Activated naive CD4-positive, alpha-beta T cell treated with anti-CD3 and anti-CD28 coated beads for 36 hours (primary cell): ENCODE results near the gene TRMT1. TPM values are rescaled to one million over a fixed set of nuclear protein-coding genes. Genes with fewer than 3 reads are reported as not detected.

Experiments
- CTCF ChIA-PET: fragments of 350-600 bp; sonication (Branson Sonifier 250); formaldehyde crosslinking; loops from one replicate; lab custom pipeline; 2021; ENCODE audit warnings: antibody characterized with exemption; lab: Charles Lee
- DNase-seq: peaks from one replicate; pipeline ENCODE4 v3.0.0-alpha.2; 2020
- H3K27ac Mint-ChIP-seq: one replicate; pipeline ENCODE4 v1.8.0; 2021; ENCODE audit warnings: mild to moderate bottlenecking, mixed read lengths
- H3K27me3 Mint-ChIP-seq: one replicate; pipeline ENCODE4 v1.8.0; 2021; ENCODE audit warnings: low read depth, mixed read lengths
- H3K36me3 Mint-ChIP-seq: one replicate; pipeline ENCODE4 v1.8.0; 2021; ENCODE audit warnings: low read depth, mixed read lengths
- H3K4me1 Mint-ChIP-seq: one replicate; pipeline ENCODE4 v1.8.0; 2021; ENCODE audit warnings: low read depth, mixed read lengths
- H3K4me3 Mint-ChIP-seq: one replicate; pipeline ENCODE4 v1.8.0; 2021; ENCODE audit warnings: mild to moderate bottlenecking, moderate library complexity, mixed read lengths
- H3K9me3 Mint-ChIP-seq: one replicate; pipeline ENCODE4 v1.8.0; 2021; ENCODE audit warnings: mixed read lengths
- intact Hi-C: fragments of 100-400 bp; cut with micrococcal nuclease; formaldehyde crosslinking; loops from one replicate; pipeline ENCODE4 v1.15.1; 2023
- total RNA-seq, 2 experiments: library from RNA; stranded (reverse); gene quantifications; one replicate each; pipeline ENCODE4 v1.2.3, GENCODE V29; 2021

The TRMT1 gene
- total RNA-seq, 2 experiments from 2014 or later = 55.8 to 59.6 TPM

GRCh38 chr19:13091400-13092157 lies 25.0 kb downstream of the TRMT1 start:
- Mint-ChIP-seq H3K27me3 (peaks cover 14% of the 10 kb centered on the region), H3K4me1 (peaks cover 9% of the 10 kb centered on the region), H3K9me3 (no peaks in the 10 kb centered on the region), H3K36me3 (peaks cover 1% of the 10 kb centered on the region), H3K27ac (no peak overlapping the region), H3K4me3 (no peak overlapping the region)
- DNase-seq = no peak
- CTCF ChIA-PET = interaction anchor here (0.7 to 6.7 kb wide), 5 partner anchors 30 to 115 kb away, joined by 3 to 50 read pairs (median 6); no protein-coding TSS in a partner anchor
- intact Hi-C loops = no loop called here

DNA sequence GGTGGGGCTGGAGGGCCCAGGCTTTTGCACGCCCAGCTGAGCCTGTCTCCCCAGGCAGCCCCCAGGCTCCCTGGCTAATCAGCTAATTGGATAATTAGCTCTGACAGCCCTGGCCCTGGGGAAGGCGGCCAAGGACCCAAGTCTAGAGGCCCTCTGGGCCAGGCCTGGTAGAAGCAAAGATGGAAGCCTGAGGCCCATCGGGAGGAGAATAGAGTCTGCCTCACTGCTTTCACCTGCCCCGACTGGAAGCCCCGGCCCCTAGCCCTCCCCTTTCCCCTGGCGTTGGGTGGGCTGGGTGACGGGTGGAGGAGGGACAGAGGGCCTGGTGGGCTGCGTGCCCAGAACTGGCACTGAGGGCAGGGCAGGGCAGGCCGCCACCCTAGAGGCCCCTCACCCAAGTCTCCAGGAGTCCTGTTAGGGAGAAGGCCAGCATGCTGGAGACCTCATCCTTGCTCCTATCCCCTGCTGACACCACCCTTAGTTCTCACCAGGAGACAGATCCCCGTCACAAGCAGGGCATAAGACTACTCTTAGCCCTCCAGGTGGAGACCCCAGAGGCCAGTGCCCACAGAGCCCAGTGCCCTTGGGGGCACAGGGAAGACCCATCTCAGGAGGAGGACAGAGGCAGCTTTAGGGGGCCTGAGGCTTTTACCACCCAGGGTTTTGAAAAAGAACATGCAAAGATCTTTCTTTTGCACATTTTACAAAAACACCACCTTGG lies 25.9 kb downstream of the TRMT1 start:
- H3K36me3 Mint-ChIP-seq = peaks cover 1% of the 10 kb centered on the region
- no peak overlapping the region for H3K4me3 Mint-ChIP-seq
- no peaks in the 10 kb centered on the region for H3K9me3 Mint-ChIP-seq
- CTCF ChIA-PET = interaction anchor here (1.1 to 6.7 kb wide), 3 partner anchors 29 to 114 kb away, joined by 6 to 50 read pairs (median 7); no protein-coding TSS in a partner anchor
- H3K4me1 Mint-ChIP-seq = peaks cover 3% of the 10 kb centered on the region
- intact Hi-C loops = no loop called here
- DNase-seq = no peak
- H3K27ac Mint-ChIP-seq = no peak overlapping the region
- H3K27me3 Mint-ChIP-seq = peaks cover 8% of the 10 kb centered on the region

DNA sequence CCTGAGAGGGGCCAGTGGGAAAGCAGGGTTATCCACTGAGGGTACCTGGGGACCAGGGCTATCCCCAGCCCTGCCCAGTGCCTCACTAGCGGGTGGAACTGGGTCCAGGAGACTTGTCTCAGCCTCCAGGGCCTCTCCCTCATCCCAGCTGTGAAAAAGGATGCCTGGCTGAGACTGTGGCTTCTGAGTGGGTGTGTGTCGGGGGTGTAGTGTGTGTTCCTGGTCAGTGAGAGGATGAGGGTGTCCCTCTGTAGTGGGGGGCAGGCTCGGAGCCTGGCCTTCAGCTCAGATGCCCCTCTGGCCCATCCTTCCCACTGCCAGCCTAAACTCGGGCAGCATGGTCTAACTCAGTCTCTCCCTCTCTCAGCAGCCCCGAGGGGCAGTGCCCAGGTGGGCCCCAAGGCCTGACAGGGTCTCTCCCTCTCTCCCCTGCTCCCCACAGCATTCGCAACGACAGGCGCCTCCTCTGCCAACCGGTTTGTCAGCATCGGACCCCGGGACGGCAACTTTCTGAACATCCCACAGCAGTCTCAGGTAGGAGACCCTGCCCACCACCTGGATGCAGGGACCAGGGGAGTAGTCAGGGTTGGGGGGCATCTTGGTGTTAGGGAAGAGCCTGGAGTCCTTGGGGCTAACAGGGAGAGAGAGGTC lies 26.6 kb downstream of the TRMT1 start:
- Mint-ChIP-seq H3K4me1 (peaks cover 3% of the 10 kb centered on the region), H3K27me3 (peaks cover 6% of the 10 kb centered on the region), H3K9me3 (no peaks in the 10 kb centered on the region), H3K36me3 (peaks cover 1% of the 10 kb centered on the region), H3K4me3 (no peak overlapping the region), H3K27ac (no peak overlapping the region)
- CTCF ChIA-PET = interaction anchor here (2.5 to 6.7 kb wide), 2 partner anchors 29 to 114 kb away, joined by 7 to 50 read pairs; no protein-coding TSS in a partner anchor
- intact Hi-C loops = no loop called here
- DNase-seq = no peak

- Mint-ChIP-seq H3K36me3 (peaks cover 1% of the 10 kb centered on the region), H3K4me1 (peaks cover 2% of the 10 kb centered on the region), H3K9me3 (no peaks in the 10 kb centered on the region), H3K27ac (no peak overlapping the region), H3K27me3 (peaks cover under 1% of the 10 kb centered on the region), H3K4me3 (no peak overlapping the region)
- CTCF ChIA-PET = interaction anchor here (2.5 kb wide), 1 partner anchor 113 kb away, joined by 7 read pairs; no protein-coding TSS in a partner anchor
- DNase-seq = peak; percentile 26
- intact Hi-C loops = no loop called here
Observed at GRCh38 chr19:13089139-13089856, 27.2 kb downstream of the TRMT1 start.

DNA sequence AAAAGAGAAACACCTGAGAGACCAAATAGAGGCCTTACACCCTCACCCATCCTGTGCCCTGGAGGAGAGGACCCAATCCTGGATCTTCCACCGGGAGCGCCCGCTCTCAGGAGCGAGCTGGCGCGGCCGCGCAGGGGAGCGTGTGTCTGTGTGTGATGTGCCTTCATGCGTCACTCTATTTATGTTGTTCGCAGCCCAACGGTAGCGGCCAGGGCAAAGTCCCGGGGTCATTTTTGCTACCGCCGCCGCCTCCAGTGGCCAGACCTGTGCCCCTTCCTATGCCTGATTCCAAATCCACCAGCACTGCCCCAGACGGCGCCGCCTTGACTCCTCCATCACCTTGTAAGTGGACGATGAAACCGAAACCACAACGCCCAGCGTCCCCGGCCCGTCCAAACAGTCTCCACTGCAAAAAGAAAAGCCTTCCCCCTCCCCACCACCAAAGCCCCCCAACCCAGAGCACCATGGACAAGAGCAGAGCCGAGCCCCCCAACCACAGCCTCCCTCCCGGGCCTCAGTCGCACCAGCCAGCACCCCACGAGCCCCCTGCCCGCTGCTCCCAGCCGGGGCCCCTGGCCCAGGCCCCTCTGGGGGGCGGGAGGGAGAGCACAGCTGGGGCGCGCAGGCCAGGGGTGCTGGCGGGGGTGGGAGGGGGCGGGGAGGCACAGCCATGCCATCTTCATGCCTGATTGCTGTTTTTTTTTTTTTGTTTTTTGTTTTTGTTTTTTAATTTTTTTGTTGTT lies 28.6 kb downstream of the TRMT1 start:
- H3K27ac Mint-ChIP-seq = no peak overlapping the region
- H3K9me3 Mint-ChIP-seq = no peaks in the 10 kb centered on the region
- H3K4me3 Mint-ChIP-seq = no peak overlapping the region
- H3K36me3 Mint-ChIP-seq = peaks cover 1% of the 10 kb centered on the region
- DNase-seq = no peak
- no peaks in the 10 kb centered on the region for H3K4me1 Mint-ChIP-seq
- no peaks in the 10 kb centered on the region for H3K27me3 Mint-ChIP-seq
- intact Hi-C loops = no loop called here
- CTCF ChIA-PET = interaction anchor here (2.1 kb wide), 1 partner anchor 111 kb away, joined by 7 read pairs; no protein-coding TSS in a partner anchor

- H3K9me3 Mint-ChIP-seq = no peaks in the 10 kb centered on the region
- no peak for DNase-seq
- CTCF ChIA-PET = interaction anchor here (2.1 kb wide), 1 partner anchor 110 kb away, joined by 7 read pairs; no protein-coding TSS in a partner anchor
- no peak overlapping the region for H3K4me3 Mint-ChIP-seq
- H3K36me3 Mint-ChIP-seq = peaks cover 1% of the 10 kb centered on the region
- no peaks in the 10 kb centered on the region for H3K27me3 Mint-ChIP-seq
- no peak overlapping the region for H3K27ac Mint-ChIP-seq
- intact Hi-C loops = no loop called here
- no peaks in the 10 kb centered on the region for H3K4me1 Mint-ChIP-seq
Observed at GRCh38 chr19:13087295-13087694, 29.2 kb downstream of the TRMT1 start.

GRCh38 chr19:13086341-13086740 lies 30.2 kb downstream of the TRMT1 start:
- intact Hi-C loops = no loop called here

DNA sequence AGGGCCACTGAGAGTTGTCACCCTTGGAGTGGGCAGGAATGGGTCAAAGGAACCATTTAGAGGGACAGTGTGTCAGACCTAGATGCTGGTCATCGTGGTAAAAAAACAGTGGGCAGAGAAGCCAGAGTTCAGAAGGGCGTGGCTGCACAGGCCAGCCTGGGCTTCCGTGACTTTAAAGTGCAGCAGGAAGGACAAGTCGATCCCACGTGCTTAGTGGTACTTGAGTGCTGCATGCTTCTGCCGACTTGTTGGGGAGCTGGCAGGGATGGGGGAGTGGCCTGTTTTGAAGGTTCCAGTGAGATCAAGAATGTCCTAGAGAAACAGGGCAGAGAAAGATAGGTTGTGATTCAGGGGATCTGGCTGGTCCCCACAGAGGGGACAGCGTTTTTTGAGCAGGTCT lies 30.9 kb downstream of the TRMT1 start:
- no peak for DNase-seq
- Mint-ChIP-seq H3K27me3 (no peaks in the 10 kb centered on the region), H3K4me3 (no peak overlapping the region), H3K27ac (no peak overlapping the region), H3K36me3 (peaks cover 1% of the 10 kb centered on the region), H3K9me3 (no peaks in the 10 kb centered on the region), H3K4me1 (no peaks in the 10 kb centered on the region)
- CTCF ChIA-PET = interaction anchor here (1.0 to 2.6 kb wide), 2 partner anchors 24 to 120 kb away, joined by 3 to 7 read pairs; no protein-coding TSS in a partner anchor
- intact Hi-C loops = no loop called here

More at GRCh38 chr19:13086341-13086740, 30.2 kb downstream of the TRMT1 start:
- Mint-ChIP-seq H3K36me3 (peaks cover 1% of the 10 kb centered on the region), H3K27me3 (no peaks in the 10 kb centered on the region), H3K27ac (no peak overlapping the region), H3K4me1 (no peaks in the 10 kb centered on the region), H3K4me3 (no peak overlapping the region), H3K9me3 (no peaks in the 10 kb centered on the region)
- DNase-seq = no peak
- CTCF ChIA-PET = interaction anchor here (1.0 to 2.6 kb wide), 3 partner anchors 25 to 121 kb away, joined by 3 to 7 read pairs (median 7); no protein-coding TSS in a partner anchor

DNA sequence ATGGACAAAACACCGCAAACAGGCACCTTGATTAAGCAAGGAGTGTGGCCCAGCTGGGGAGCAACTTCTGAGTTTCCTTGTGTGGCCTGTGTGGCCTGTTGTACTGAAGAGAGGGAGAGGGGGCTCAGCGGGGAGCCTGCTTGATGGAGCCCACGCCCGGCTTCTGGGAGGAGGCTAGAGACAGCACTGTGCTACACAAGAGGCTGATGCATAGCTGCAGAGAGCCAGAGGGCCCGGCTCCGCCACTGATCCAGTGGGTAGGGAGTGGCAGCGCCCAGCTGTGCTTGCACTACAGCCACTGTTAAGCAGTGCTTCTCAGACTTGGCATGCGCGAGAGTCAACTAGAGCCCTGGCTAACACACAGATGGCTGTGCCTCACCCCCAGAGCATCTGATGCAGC lies 32.9 kb downstream of the TRMT1 start:
- H3K9me3 Mint-ChIP-seq = no peaks in the 10 kb centered on the region
- CTCF ChIA-PET = interaction anchor here (0.5 to 1.4 kb wide), 3 partner anchors 22 to 106 kb away, joined by 4 to 7 read pairs (median 4); no protein-coding TSS in a partner anchor
- DNase-seq = no peak
- H3K27ac Mint-ChIP-seq = no peak overlapping the region
- peaks cover 2% of the 10 kb centered on the region for H3K4me1 Mint-ChIP-seq
- intact Hi-C loops = no loop called here
- H3K36me3 Mint-ChIP-seq = peaks cover 1% of the 10 kb centered on the region
- no peaks in the 10 kb centered on the region for H3K27me3 Mint-ChIP-seq
- H3K4me3 Mint-ChIP-seq = no peak overlapping the region

DNA sequence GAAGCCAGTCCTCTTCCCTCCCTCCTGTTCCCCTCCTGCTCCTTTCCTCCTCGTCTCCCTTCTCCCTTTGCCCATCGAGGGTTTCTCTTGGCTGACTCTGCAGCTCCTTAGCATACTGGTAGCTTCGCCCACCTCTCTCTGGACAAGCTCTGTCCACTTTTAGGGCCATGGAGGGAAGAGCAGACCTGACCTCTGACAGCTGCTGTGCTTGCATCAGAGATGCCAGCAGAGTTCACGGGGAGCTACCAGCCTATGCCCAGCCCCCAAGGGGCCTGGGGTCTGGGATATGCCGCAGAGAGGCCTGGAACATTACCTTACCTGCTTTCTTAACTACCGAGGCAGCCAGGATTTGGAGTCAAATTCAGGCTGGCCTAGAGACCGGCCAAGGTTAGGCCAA lies 33.5 kb downstream of the TRMT1 start:
- no peak overlapping the region for H3K27ac Mint-ChIP-seq
- no peaks in the 10 kb centered on the region for H3K9me3 Mint-ChIP-seq
- no peak overlapping the region for H3K4me3 Mint-ChIP-seq
- CTCF ChIA-PET = interaction anchor here (0.6 to 1.4 kb wide), 4 partner anchors 22 to 116 kb away, joined by 3 to 7 read pairs (median 4); no protein-coding TSS in a partner anchor
- peaks cover 1% of the 10 kb centered on the region for H3K36me3 Mint-ChIP-seq
- no peaks in the 10 kb centered on the region for H3K27me3 Mint-ChIP-seq
- peaks cover 2% of the 10 kb centered on the region for H3K4me1 Mint-ChIP-seq
- intact Hi-C loops = no loop called here
- DNase-seq = no peak
